HG03280 (cell line): ENCODE measurements around the gene SSH2.
"Not testable (repeated sequence)": the region's sequence is repeated elsewhere in the genome, so short reads cannot be mapped to it uniquely, and the experiment has no call there.

Experiments used
- ATAC-seq: cut with Tn5 transposase; IDR thresholded peaks from one replicate; pipeline ENCODE4 v1.9.1; 2021; ENCODE audit warnings: mild to moderate bottlenecking, moderate library complexity; ENCODE audit not compliant: unreplicated experiment

Gene SSH2

DNA sequence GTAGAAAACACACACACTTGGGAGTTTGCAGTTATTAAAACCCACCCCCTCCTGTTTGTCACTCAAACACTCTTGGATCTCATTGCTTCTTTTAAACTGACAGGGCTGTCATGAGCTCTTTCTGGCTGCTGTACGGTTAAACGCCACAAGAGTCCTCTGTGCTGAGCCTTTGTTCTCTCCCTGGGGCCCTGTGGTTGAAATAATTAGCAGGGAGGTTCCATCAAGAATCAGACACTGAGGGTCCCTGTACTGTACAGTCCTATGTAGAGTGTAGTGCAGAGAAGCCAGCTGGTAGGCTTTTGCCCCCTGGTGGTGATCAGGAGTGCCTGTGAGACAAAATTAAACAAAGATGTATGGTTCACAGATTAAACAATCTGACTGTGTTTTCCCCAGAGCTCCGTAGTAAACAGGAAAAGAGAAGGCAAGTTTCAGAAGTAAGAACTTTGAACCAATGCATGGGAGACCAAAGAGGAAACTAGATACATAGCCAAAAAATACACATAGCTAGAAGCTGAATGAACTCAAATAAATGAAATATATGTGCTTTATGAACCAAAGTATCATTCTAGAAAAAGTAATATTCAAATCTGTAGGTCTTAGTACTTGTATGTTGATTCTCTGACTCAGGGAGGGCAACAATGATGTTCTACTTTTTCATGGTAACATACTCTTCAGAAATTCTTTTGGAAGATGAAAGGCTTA, 1.4 kb upstream of the SSH2 start:
- peak; percentile 52 for ATAC-seq

DNA sequence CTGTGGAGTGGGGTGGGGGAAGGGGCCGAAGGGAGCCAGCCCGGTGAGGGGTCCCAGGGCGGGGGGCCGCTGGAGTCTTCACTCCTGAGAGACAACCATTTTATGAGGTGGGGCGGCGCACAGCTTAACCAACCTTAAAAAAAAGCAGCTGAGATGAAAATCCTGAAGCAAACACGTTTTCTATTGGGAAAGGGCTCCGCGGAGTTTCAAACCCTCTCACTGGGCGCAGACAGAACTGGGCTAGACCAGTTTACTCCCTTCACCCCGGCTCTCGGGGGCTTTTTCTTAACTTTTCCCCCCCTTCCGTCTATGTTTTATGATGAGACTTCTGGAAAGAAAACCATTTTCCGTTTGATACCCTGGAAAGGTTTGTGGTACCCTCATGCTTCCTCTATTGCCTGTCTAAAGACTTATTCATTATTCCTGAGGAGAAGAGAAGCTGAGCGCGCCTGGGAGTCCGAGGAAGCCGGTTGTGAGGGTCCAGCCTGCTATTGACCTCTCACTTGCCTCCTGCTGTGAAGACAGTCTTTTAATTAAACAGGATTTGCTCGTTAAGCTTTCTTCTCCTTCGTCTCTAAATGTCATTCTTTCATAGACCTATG, 482 bp upstream of the SSH2 start:
- ATAC-seq, result no peak

DNA sequence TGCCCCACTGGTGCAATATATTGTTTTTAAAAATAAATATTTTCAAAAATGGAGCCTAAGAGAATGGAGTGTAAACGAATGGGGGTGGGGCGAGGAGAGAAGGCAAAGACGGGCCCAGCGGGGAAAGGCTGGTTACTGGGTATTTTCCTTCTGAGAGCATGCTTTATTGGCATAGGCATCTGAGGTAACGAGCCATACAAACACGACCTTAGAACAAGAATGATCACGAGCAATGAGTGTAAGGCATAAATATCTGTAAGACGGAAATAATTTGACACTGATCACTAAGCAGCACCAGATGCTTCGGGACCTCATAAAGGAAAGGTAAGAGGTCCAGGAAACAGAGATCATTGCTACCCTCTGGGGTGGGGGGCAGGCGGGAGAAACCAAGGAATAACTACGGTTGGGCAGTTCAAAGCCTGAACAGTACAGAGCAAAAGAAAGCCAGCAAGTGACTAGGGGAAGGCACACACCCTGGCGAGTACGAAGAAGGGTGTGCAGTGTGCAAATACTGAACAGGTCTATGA, 959 bp downstream of the SSH2 start:
- ATAC-seq, result no peak

DNA sequence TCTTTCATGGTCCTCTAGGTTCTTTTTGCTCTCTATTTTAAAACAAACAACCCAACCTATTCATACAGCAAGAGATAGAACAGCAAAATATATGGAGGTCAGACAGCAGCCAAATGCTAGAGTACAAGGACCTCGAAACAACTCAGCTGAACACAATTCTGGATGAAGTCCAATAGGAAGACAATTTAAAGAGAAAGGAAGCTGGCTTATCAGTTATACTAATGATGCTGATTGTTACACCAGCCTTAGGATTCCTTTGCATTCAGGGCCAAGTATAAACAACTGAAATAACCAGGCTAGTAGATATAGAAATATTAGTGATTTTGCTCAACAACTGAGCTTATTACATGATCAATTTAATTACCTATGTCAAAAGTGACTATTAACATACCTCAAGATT, 2.5 kb downstream of the SSH2 start:
- ATAC-seq, result no peak

DNA sequence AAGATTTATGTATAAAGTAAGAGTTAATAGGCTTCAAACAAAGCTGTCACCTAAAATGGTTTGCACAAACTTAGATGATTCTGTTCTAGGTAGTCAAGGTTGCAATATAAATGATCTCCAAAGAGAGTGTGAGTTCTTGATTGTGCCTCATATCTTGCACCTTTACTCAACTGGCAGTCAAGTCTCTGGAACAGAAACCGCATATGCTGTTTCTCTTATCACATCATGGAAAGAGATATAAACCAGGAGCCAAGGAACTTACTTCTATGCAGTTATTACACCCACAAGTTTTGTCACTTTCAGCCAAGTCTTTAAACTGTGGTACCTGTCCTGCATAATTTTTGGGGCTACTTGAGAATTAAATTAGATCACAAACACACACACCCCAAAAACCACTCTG, 5.2 kb downstream of the SSH2 start:
- ATAC-seq, result no peak

DNA sequence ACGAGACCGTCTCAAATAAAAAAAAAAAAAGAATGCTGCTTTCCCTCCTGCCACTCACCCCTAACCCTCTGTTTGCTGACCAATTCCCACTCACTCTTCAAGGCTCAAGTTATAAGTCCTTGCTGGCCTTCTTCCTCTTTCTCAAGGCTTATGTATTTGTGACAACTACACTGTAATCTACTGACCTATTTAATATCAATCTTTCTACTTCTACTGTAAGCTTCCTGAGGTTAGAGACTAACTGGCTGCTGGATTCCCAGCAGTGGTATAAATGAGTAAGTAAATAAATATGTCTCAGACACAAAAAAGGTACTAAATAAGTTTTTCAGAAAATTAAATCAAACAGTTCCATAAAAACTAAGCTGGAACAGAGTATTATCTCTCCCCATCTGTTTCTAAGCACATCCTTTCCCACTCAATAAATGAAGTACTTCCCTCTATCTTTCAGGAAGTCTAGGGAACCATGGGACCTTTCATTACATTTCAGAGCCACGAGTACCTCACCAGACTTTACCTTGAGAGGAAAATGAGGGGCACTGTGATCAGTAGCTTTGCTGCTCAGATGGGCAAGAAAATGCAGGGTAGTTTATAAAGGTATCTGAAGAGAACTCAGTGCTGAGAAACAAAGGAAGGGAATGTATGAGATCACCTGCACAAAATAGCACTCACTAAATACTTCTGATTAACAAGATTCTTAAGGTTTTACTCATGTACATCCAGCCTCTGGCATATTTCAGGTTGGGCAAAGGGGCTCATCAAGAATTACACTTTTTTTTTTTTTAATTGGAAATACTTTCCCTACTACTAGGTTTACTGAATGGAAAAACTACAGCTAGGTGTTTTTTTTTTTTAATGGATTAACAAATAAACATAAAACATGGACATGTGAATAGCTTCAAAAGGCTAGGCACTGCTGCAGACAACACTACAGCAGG, 10.8 kb downstream of the SSH2 start:
- no peak for ATAC-seq

DNA sequence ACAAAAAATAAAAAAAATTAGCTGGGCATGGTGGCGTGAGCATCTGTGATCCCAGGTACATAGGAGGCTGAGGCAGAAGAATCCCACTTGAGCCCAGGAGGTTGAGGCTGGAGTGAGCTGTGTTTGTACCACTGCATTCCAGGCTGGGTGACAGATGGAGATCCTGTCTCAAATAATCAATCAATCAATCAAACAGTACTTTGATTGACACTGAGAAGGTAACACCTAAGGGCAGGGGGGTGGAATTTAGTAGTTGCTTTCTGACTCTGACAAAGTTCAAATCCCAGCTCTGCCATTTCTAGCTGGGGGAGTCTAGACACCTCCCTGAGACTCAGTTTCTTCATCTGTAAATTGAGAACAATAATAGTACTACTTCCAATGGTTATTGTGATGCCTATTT, 12.0 kb downstream of the SSH2 start:
- no peak for ATAC-seq

DNA sequence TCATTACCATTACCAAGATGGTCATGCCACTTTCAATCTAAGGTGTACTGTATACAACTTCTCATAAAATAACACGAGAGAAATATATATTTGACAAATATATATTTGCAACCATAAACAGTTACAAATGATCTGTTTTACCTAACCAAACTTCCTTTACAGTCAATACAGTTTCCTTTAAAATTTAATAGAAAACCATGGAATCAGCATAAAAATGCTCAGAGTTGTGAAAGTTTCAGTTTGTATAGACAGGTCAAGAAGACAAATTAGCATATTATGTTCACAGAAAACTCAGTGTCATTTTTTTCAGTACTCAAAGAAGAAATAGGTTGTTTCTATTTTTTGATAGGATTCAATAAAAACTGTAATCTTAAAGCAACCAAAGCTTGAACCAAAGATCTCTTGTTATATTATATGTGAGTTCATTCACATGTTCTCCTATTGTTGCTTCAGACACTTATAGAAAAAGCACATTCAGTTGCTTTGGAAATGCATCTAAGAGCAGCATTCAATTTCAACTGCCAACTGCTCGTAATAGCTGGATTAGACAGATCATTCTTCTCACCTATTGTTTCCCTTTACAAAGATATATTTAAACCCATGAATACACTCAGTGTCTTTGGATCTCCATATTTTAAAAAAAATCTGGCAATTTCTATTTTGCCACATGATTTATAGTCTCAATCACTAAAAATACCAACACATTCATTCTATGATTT, 15.1 kb downstream of the SSH2 start:
- ATAC-seq, result no peak

DNA sequence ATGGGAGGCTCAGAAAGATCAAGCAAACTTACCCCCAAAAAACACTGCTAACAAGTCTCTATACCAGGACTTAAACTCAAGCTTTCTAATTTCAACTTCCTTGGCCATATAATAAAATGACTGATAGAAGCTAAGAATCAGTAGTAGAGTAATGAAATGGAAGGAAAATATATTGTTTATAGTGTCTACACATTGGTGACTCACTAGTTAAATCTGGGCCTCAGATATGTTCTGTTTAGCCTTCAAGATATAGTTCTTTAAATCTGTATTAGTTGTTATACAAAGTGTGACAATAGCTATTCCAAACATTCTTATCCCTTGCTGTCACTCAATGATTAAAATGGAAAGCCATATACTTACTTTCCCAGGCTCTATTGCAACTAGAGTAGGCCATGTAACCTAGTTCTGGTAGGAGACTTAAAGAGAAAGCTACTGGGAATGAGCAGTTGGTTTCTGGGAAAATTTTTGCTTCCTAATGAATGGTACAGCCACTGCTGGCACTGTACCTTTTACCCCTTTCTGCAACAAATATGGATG, 18.3 kb downstream of the SSH2 start:
- ATAC-seq, result no peak

DNA sequence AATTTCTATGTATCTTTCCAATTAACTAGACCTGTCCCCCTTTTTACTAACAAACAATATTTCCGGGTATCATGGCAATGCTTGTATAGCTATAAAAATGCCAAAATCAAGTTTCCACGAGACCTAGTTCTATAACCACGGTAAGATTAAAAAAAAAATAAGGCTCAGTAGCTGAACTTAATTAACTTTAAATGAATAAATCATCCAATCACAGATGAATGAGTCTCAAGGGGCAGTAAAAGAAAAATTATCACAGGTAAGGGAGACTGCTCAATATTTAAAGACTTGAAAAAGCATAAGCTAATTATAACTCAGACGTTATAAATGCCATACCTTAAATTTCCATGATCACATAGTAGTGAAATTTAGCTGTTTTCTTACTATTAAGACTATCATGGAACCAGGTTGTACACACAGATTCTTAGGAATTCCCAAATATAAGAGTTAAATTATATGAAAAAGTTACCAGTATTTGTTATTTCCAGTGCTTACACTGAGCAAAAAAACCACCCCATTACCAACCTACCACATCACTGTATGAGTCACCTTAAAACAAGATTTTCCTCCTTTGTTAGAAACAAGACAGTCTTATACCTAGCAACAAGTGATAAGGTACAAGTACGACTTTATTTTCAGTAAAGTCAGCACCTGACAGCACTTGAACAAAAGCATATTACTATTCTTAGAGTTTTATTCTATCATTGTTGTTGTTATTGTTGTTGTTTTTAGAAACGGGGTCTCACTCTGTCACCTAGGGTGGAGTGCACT, 20.6 kb downstream of the SSH2 start:
- ATAC-seq, result no peak

DNA sequence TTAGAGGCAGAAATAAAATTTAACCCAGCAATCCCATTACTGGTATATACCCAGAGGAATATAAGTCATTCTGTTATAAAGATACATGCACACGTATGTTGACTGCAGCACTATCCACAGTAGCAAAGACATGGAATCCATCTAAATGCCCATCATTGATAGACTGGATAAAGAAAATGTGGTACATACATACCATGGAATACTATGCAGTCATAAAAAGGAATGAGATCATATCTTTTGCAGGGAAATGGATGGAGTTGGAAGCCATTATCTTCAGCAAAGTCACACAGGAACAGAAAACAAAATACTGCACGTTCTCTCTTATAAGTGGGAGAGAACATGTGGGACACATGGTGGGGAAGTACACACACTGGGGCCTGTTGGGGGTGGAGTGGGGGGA, 23.1 kb downstream of the SSH2 start:
- ATAC-seq, result no peak

DNA sequence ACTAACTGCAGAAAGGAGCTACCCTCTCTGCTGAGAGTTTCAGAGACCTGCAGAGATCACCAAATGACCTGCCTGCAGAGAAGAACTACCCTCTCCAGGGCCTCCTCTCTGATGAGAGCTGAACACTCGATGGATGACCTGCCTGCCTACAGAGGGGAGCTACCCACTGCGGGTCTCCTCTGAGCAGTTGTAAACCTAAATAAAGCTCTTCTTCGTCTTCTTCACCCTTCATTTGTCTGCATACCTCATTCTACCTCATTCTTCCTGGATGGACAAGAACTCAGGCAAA, 24.2 kb downstream of the SSH2 start:
- ATAC-seq, result no peak

DNA sequence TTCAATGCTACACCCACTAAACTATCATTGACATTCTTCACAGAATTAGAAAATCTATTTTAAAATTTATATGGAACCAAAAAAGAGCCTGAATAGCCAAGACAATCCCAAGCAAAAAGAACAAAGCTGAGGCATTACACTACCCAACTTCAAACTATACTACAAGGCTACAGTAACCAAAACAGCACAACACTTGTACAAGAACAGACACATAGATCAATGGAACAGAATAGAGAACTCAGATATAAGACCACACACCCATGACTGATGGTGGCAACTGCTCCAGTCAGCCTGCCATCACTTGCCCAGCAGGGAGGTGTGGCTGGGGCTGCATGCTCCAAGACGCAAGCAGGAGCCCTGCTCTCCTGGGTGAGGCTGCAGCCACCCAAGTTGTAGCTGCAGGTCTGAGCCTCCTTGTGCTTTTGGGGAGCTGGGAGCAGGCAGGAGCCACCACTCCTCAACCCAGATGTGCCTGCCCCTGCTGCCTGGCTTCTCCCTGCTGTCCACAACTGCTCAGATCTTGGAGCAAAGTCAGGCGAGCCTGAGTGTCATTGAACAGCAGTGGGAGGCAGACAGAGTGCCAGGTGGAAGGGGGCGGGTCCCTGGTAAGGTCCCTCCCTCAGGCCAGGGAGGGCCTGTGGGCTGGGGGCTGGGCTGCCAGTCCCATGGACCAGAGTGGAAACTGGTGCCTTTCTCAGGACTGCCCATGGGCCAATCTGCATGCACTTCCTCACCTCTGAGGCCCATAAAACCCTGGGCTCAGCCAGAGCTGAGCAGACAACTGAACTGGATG, 24.7 kb downstream of the SSH2 start:
- ATAC-seq, result no peak

DNA sequence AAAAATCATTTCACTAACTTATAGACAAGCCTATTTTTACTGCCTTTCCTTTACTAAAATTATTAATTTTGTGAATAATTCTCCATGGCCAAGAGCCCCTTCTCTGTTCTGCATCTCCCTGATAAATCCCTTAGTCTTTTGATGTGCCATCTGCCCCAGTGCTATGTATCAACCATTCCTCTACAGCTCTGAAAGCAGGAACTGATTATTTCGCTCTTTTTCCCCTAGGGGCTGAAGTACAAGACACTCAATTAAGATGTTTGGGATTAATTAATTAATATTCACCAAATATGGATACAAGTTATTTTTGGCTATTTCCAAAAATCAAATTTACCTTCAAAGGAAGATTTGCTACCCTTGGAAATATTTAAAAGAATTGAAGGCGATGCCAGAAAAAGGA, 26.6 kb downstream of the SSH2 start:
- no peak for ATAC-seq

DNA sequence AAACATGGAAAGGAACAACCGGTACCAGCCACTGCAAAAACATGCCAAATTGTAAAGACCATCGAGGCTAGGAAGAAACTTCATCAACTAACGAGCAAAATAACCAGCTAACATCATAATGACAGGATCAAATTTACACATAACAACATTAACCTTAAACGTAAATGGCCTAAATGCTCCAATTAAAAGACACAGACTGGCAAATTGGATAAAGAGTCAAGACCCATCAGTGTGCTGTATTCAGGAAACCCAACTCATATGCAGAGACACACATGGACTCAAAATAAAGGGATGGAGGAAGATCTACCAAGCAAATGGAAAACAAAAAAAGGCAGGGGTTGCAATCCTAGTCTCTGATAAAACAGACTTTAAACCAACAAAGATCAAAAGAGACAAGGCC, 32.9 kb downstream of the SSH2 start:
- not testable (repeated sequence) for ATAC-seq

DNA sequence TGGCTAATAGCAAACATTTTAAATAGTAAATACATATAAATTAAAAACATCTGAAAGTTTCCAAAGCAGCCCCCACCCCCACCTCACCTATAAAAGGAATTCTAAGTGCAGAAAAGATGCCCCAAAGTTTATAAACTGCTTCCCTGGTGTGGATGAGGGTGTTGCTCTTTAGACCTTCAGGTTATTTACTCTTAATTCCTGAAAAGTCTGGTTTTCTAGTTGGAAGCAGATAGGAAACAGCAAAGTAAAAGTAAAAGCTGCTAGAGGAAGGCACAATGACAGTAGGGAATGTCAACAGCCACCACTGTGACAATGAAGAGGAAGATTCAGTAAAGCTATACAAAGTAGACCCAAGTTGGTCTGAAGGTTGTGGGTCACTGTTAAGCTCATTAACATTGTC, 37.8 kb downstream of the SSH2 start:
- ATAC-seq, result no peak

DNA sequence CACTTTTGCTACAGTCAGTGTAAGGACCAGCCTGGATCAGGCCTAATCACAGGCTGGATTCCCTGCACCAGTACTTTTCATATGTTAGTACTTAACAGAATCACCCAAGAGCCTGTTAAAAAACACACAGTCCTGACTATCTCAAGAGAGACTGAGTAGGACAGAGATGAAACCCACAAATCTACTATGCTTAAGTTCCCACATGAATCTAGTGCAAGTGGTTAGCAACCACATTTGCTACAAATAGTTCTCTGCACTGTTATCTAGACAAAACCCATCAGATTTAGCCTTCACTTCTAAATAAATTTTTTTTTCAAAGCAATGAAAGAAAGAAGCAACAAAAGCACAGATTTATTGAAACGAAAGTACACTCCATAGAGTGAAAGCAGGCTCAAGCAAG, 38.9 kb downstream of the SSH2 start:
- no peak for ATAC-seq

DNA sequence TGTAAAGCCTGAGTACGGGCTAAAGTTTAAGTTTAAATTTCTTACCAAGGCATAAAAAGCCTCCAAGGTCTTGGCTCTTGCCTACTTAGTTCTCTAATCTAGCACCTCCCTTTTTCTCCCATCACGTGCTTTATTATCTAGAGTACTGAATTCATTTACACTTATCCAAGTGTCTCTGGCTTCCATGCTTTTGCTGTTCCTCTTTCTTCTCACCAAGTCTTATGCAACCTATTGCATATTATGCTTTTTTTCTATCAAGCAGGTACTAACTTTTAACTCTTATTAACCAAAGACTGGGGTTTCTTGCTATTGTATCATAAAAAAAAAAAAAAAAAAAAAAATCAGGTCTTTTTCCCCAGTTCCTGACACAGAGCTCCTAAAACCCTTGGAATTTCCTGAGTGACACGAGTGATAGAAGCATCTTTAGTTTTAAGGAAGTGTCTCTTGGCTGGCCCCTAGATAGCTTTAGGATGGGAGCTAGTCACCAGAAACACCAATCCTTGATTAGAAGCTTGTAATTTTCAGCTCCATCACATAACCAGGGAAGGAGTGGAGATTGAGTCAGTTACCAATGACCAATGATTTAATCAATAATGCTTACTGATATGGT, 44.9 kb downstream of the SSH2 start:
- ATAC-seq, result no peak

DNA sequence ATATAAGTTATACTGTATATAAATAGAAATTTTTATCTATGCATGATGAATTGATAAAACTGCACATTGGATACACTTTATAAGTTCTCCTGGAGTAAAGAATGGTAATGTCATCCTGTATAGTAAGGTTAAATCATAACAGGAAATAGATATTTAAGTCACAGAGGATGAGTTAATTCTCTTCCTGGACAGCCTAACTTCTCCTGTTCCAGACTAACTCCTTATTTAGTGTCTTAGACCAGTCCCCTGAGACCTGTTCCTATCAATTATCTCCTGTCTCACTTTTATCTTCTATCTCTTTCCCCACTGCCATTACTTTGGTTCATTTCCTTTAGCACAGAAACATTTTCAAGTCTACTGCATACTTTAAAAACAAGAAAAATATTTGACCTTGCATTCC, 46.5 kb downstream of the SSH2 start:
- no peak for ATAC-seq
